Mesenchymal stem cell (in vitro differentiated cells and primary cell): ENCODE results near the gene ARHGEF19.
A peak's percentile ranks its signal among the peaks of the same experiment; 100 is the strongest.

Experiments
- DNase-seq: peaks from one replicate; pipeline ENCODE4 v3.0.0-alpha.2; 2013
- H2AFZ ChIP-seq: one replicate; pipeline ENCODE4 v1.6.1; 2013; ENCODE audit warnings: low read depth, mild to moderate bottlenecking, control low read depth, inconsistent platforms, low read length, moderate library complexity
- H2AK5ac ChIP-seq: 2 replicates; pipeline ENCODE4 v1.6.1; 2013; ENCODE audit warnings: low read length, moderate library complexity, mild to moderate bottlenecking, inconsistent platforms; ENCODE audit not compliant: severe bottlenecking
- H2BK120ac ChIP-seq: one replicate; pipeline ENCODE4 v1.6.1; 2013; ENCODE audit warnings: low read depth, mild to moderate bottlenecking, inconsistent platforms, low read length, moderate library complexity
- H2BK12ac ChIP-seq, 2 experiments: one replicate each; pipeline ENCODE4 v1.6.1; 2013; ENCODE audit warnings: inconsistent platforms in 2 of 2, low read length in 2 of 2, mild to moderate bottlenecking in 2 of 2, moderate library complexity in 2 of 2, control low read depth in 1 of 2
- H2BK15ac ChIP-seq: one replicate; pipeline ENCODE4 v1.6.1; 2013; ENCODE audit warnings: mild to moderate bottlenecking, low read depth, inconsistent platforms; ENCODE audit not compliant: poor library complexity, severe bottlenecking
- H2BK5ac ChIP-seq: 2 replicates; pipeline ENCODE4 v1.6.1; 2013; ENCODE audit warnings: low read depth, mild to moderate bottlenecking, low read length, control low read depth, inconsistent platforms; ENCODE audit not compliant: poor library complexity, severe bottlenecking
- H3K14ac ChIP-seq, 2 experiments: one replicate each; pipeline ENCODE4 v1.6.1; 2013; ENCODE audit warnings: inconsistent platforms in 2 of 2, low read length in 2 of 2, control low read depth in 1 of 2, mild to moderate bottlenecking in 1 of 2, moderate library complexity in 1 of 2
- H3K18ac ChIP-seq, 2 experiments: one replicate each; pipeline ENCODE4 v1.6.1; 2013; ENCODE audit warnings: inconsistent platforms in 2 of 2, low read length in 2 of 2, control low read depth in 1 of 2, low read depth in 1 of 2, mild to moderate bottlenecking in 1 of 2
- H3K23ac ChIP-seq, 2 experiments: one replicate each; pipeline ENCODE4 v1.6.1; 2013; ENCODE audit warnings: inconsistent platforms in 2 of 2, low read length in 2 of 2, mild to moderate bottlenecking in 2 of 2, moderate library complexity in 2 of 2, control low read depth in 1 of 2
- H3K27ac ChIP-seq: 2 replicates; pipeline ENCODE4 v1.5.1; 2013; ENCODE audit warnings: mild to moderate bottlenecking, moderate library complexity, low read length, control low read depth, inconsistent platforms; ENCODE audit not compliant: poor library complexity, severe bottlenecking
- H3K27me3 ChIP-seq, 2 experiments: 2 replicates each; pipeline versions ENCODE4 v1.6.1 to v1.7.0; 2013; ENCODE audit warnings: low read length in 2 of 2, mild to moderate bottlenecking in 2 of 2, moderate library complexity in 2 of 2, control low read depth in 1 of 2, inconsistent platforms in 1 of 2; ENCODE audit not compliant: control insufficient read depth in 1 of 2, insufficient read depth in 1 of 2
- H3K36me3 ChIP-seq, 2 experiments: 2 replicates each; pipeline versions ENCODE4 v1.6.1 to v1.7.0; 2013; ENCODE audit warnings: low read length in 2 of 2, control low read depth in 1 of 2, inconsistent platforms in 1 of 2, low read depth in 1 of 2, mild to moderate bottlenecking in 1 of 2; ENCODE audit not compliant: insufficient read depth in 2 of 2, control insufficient read depth in 1 of 2
- H3K4ac ChIP-seq, 2 experiments: one replicate each; pipeline ENCODE4 v1.6.1; 2013; ENCODE audit warnings: inconsistent platforms in 2 of 2, low read length in 2 of 2, mild to moderate bottlenecking in 2 of 2, moderate library complexity in 2 of 2, control low read depth in 1 of 2, low read depth in 1 of 2
- H3K4me1 ChIP-seq: 2 replicates; pipeline ENCODE4 v1.6.1; 2013; ENCODE audit warnings: low read depth, low read length, control low read depth; ENCODE audit not compliant: control insufficient read depth, insufficient read depth
- H3K4me2 ChIP-seq: 2 replicates; pipeline ENCODE4 v1.6.1; 2013; ENCODE audit warnings: low read length, mild to moderate bottlenecking, inconsistent platforms; ENCODE audit not compliant: poor library complexity, severe bottlenecking
- H3K4me3 ChIP-seq, 2 experiments: 2 replicates each; pipeline versions ENCODE4 v1.5.1 to v1.7.0; 2013; ENCODE audit warnings: low read length in 2 of 2, mild to moderate bottlenecking in 2 of 2, control low read depth in 1 of 2, low read depth in 1 of 2; ENCODE audit not compliant: insufficient read depth in 1 of 2
- H3K79me1 ChIP-seq: replicated peaks from 2 replicates; pipeline ENCODE4 v1.6.1; 2013; ENCODE audit warnings: mild to moderate bottlenecking, control low read depth, low read length, inconsistent platforms; ENCODE audit not compliant: poor library complexity, severe bottlenecking
- H3K9ac ChIP-seq: 2 replicates; pipeline ENCODE4 v1.7.0; 2013; ENCODE audit warnings: mild to moderate bottlenecking, low read length, moderate library complexity
- H3K9me3 ChIP-seq: 2 replicates; pipeline ENCODE4 v1.7.0; 2013; ENCODE audit warnings: mild to moderate bottlenecking, low read length; ENCODE audit not compliant: control insufficient read depth
- H4K8ac ChIP-seq: one replicate; pipeline ENCODE4 v1.6.1; 2013; ENCODE audit warnings: inconsistent platforms, mild to moderate bottlenecking, low read length, moderate library complexity
- H4K91ac ChIP-seq: one replicate; pipeline ENCODE4 v1.6.1; 2013; ENCODE audit warnings: mild to moderate bottlenecking, low read length, inconsistent platforms
- WGBS: methylation state at CpG from one replicate; pipeline ENCODE4 v1.1.7; 2013; ENCODE audit warnings: mixed read lengths; 5-methylcytosine and 5-hydroxymethylcytosine counted together

Gene ARHGEF19

DNA sequence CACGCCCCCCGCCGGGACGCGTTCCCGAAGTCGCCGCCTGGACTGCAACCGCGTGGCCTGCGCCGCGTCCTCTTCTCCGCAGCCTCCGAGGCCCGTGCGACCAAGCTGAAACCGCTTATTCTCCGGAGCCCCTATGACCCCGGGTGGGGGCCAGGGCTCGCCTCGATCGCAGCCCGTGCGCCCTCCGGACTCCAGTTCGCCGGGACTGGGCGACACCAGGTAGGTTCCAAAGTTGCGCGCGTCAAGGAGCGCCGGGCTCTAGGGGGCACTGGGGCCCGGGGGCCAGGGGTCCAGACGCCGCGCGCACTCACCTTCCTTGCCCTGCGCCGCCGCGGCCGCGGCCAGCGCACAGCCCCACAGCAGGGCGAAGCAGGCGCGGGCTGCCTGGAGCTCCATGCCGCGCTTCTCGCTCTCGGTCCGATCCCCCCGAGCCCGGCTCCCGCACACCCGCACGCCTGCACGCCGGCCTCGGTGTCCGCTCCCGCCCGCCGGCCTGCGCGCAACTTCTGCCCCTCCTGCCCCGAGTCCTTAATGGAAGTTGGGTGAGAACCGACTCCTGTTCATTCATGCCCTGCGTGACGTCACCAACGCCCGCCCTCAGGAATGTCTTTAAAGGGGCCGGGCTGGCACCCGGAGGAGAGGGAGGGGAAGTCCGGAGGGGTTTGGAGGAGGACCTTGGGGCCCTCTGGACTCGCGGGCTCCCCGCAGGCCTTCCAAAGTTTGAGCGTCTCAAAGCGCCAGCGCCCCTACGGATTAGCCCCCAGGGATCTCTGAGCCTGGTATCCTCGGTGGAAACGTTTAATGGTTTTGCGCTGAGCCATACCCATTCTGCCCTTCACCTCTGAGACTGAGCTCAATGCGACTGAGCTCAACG, 56.7 kb downstream of the ARHGEF19 start, which contains the start of gene EPHA2:
Gene EPHA2 (minus strand): TSS at position 533 of the 874 bp plus-strand sequence. CDS start 137 bp downstream, at position 396.
- Histone ChIP-seq H2BK12ac (peak within 1 kb of the TSS; percentile 92 to 93), H4K8ac (peak within 1 kb of the TSS; percentile 73), H3K9ac (peak within 1 kb of the TSS; percentile 84), H3K4ac (peak within 1 kb of the TSS; percentile 67 to 83), H2AK5ac (peak within 1 kb of the TSS; percentile 84), H2BK120ac (peak within 1 kb of the TSS; percentile 93), H3K4me3 (peak within 1 kb of the TSS; percentile 84 to 91), H3K4me1 (peaks cover 33% of the 10 kb centered on the region), H3K36me3 (peaks cover 0 to 20% of the 10 kb centered on the region in 2 experiments), H3K79me1 (peaks cover 2% of the 10 kb centered on the region), H3K18ac (peak within 1 kb of the TSS; percentile 88 to 89), H2BK15ac (peak within 1 kb of the TSS; percentile 91), H2BK5ac (peak within 1 kb of the TSS; percentile 93), H3K27ac (peak within 1 kb of the TSS; percentile 96), H4K91ac (peak within 1 kb of the TSS; percentile 95), H3K9me3 (no peaks in the 10 kb centered on the region), H2AFZ (no peak within 1 kb of the TSS), H3K14ac (peak within 1 kb of the TSS in 1 of 2 experiments; percentile 91), H3K4me2 (peak within 1 kb of the TSS; percentile 57), H3K27me3 (no peaks in the 10 kb centered on the region), H3K23ac (peak within 1 kb of the TSS in 1 of 2 experiments; percentile 86)
- 1% methylated on average over 72 of the region's 89 CpGs for WGBS
- peak; percentile 95 for DNase-seq

DNA sequence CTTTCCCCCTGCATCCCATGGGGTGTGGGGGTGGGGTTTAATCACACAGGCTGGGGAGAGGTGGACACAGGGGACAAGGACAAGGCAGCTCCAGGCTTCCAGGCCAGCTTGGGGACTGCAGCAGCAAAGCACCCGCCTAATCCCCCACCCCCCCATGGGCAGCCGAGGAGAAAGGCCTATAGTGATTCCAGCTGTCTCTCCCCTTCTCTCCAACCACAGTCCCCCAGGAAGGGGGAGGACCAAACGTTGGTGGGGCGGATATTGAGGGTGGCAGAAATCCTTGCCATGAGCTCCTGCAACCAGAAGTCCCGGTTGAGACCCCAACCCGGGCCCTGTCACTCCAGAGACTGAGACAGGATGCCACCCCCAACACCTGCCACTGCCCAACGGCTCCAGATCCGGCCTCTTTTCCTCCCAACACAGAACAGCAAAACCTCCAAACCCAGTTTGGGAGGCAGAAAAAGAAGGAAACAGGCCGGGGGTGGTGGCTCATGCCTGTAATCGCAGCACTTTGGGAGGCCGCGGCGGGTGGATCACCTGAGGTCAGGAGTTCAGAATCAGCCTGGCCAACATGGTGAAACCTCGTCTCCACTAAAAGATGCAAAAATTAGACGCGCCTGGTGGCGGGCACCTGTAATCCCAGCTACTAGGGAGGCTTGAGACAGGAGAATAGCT, 58.3 kb downstream of the ARHGEF19 start:
- Histone ChIP-seq H2BK15ac (peak overlapping the region; percentile 50), H3K27ac (peak overlapping the region; percentile 96), H3K4me2 (peak overlapping the region; percentile 89), H3K18ac (peak overlapping the region; percentile 78 to 94), H4K91ac (peak overlapping the region; percentile 36), H2BK12ac (peak overlapping the region in 1 of 2 experiments; percentile 46), H3K27me3 (no peaks in the 10 kb centered on the region), H3K23ac (no peak overlapping the region), H4K8ac (peak overlapping the region; percentile 72), H3K36me3 (peaks cover 4 to 36% of the 10 kb centered on the region in 2 experiments), H3K14ac (peak overlapping the region; percentile 12 to 27), H2BK5ac (peak overlapping the region; percentile 58), H3K4ac (peak overlapping the region; percentile 91 to 95), H2BK120ac (peak overlapping the region; percentile 98), H3K9ac (peak overlapping the region; percentile 55), H3K9me3 (no peaks in the 10 kb centered on the region), H2AK5ac (peak overlapping the region; percentile 96), H2AFZ (no peak overlapping the region), H3K79me1 (peaks cover 2% of the 10 kb centered on the region), H3K4me1 (peaks cover 49% of the 10 kb centered on the region), H3K4me3 (peak overlapping the region; percentile 84 to 91)
- 14% methylated on average over 12 of the region's 17 CpGs for WGBS
- DNase-seq, result no peak

DNA sequence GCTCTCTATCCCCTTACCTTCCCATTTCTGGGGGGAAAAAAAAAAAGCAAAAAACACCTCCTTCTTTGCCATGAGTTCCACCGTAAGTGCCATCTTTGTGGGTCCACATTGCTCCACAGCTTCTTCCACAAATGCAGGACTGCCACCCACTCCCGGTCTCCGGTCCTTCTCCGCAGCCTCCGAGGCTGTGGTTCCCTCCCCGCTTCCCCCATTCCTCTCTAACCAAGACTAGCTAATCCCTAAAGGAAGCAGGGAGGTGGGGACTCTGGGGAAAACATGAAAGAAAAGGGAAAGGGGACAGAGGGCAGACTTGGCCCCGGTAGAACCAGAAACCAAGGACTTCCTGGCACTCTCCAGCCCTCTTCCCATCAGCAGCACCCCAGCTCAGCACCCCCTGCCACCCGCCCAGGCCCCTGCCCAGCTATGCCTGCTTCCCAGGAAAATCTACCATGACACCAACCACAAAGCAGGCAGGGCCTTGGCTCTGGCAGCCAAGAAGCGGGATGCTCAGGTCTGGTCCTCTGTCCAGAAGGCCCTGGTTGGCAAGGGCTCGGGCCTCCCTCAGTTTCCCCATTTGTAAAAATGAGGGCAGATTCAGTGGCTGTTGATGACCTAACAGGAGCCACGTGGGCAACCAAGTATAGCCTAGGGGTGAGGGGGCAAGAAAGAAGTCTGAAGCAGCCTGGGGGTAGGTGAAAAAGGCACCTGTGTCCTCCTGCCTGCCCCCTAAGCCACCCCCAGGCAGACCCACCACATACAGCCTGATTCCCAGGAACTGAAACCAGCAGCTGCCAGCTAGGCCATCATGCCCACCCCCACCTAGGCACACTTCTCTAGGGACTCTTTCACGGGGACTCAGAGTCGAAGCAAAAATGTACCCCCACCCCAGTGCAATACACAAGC, 59.1 kb downstream of the ARHGEF19 start:
- Histone ChIP-seq H2BK5ac (peak overlapping the region; percentile 92), H3K4me3 (peak overlapping the region; percentile 84 to 91), H3K9ac (peak overlapping the region; percentile 55), H3K27ac (peak overlapping the region; percentile 96), H3K27me3 (no peaks in the 10 kb centered on the region), H3K23ac (peak overlapping the region in 1 of 2 experiments; percentile 92), H3K36me3 (peaks cover 12 to 44% of the 10 kb centered on the region in 2 experiments), H2AK5ac (peak overlapping the region; percentile 96), H3K18ac (peak overlapping the region; percentile 78 to 94), H3K4ac (peak overlapping the region; percentile 91 to 95), H2BK12ac (peak overlapping the region; percentile 15 to 47), H3K14ac (peak overlapping the region in 1 of 2 experiments; percentile 81), H3K9me3 (no peaks in the 10 kb centered on the region), H2AFZ (no peak overlapping the region), H3K4me1 (peaks cover 53% of the 10 kb centered on the region), H2BK15ac (peak overlapping the region; percentile 76), H4K91ac (peak overlapping the region; percentile 99), H3K79me1 (peaks cover 2% of the 10 kb centered on the region), H2BK120ac (peak overlapping the region; percentile 98), H3K4me2 (peak overlapping the region; percentile 89), H4K8ac (peak overlapping the region; percentile 94)
- 31% methylated on average over 8 of the region's 13 CpGs for WGBS
- peak; percentile 51 for DNase-seq
